ENCODE results near the gene NTRK2. TPM values are rescaled to one million over a fixed set of nuclear protein-coding genes. Genes with fewer than 3 reads are reported as not detected.

The NTRK2 gene
- total RNA-seq, 1 experiment from 2014 or later, result 0.06 TPM

DNA sequence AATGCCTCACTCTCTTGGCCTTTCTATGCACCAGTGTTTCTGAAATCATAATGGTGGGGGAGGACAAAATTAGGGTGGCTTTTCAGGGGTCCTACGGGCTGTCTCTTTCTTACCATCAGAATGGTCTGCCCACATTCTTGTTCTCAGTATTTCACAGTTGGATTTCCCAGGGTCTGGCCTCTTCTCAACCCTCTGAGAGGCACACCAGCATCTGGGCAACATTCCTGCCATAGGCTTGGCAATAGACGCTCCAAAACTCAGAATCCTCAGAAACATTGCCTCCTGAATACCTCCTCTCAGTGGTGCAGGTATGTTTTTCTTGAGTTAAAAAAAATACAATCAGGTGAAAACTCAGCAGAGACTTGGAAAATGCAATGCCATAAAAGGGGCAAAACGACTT lies 358.3 kb downstream of the NTRK2 start:
- DNase-seq (ENCODE audit: low spot score), result no peak
- Histone ChIP-seq H3K4me1 (ENCODE audit: insufficient read depth, low read length, poor library complexity, severe bottlenecking) (no peaks in the 10 kb centered on the region), H3K9me3 (ENCODE audit: low read depth, low read length, poor library complexity, severe bottlenecking) (no peaks in the 10 kb centered on the region), H3K36me3 (ENCODE audit: insufficient read depth, low read length, poor library complexity, severe bottlenecking) (no peaks in the 10 kb centered on the region), H3K27ac (ENCODE audit: low read depth, low read length, poor library complexity, severe bottlenecking) (no peak overlapping the region), H3K27me3 (replicated peaks; ENCODE audit: insufficient read depth, low read depth, low read length, poor library complexity) (no peaks in the 10 kb centered on the region), H3K4me3 (ENCODE audit: low read depth, low read length, poor library complexity, severe bottlenecking) (no peak overlapping the region)
- intact Hi-C loops (cut with micrococcal nuclease; ENCODE audit: unreplicated experiment), result no loop called here
- TF ChIP-seq CTCF (conservative IDR thresholded peaks at IDR 0.05; ENCODE audit: low read depth, low read length) (no peak), EZH2 (IDR thresholded peaks at IDR 0.05; ENCODE audit: borderline replicate concordance, low read depth, low read length, poor library complexity, severe bottlenecking) (no peak)
- BruUV-seq (replicated peaks), result no TSS peak
- POLR2A ChIA-PET (ENCODE audit: low non-redundant PET), result no interaction called here
- CTCF ChIA-PET, result no interaction called here

GRCh38 chr9:85030316-85030715 lies 360.8 kb downstream of the NTRK2 start:
- Histone ChIP-seq H3K9me3 (ENCODE audit: low read depth, low read length, poor library complexity, severe bottlenecking) (no peaks in the 10 kb centered on the region), H3K4me3 (ENCODE audit: low read depth, low read length, poor library complexity, severe bottlenecking) (no peak overlapping the region), H3K36me3 (ENCODE audit: insufficient read depth, low read length, poor library complexity, severe bottlenecking) (no peaks in the 10 kb centered on the region), H3K27me3 (replicated peaks; ENCODE audit: insufficient read depth, low read depth, low read length, poor library complexity) (no peaks in the 10 kb centered on the region), H3K27ac (ENCODE audit: low read depth, low read length, poor library complexity, severe bottlenecking) (no peak overlapping the region), H3K4me1 (ENCODE audit: insufficient read depth, low read length, poor library complexity, severe bottlenecking) (no peaks in the 10 kb centered on the region)
- TF ChIP-seq CTCF (conservative IDR thresholded peaks at IDR 0.05; ENCODE audit: low read depth, low read length) (no peak), EZH2 (IDR thresholded peaks at IDR 0.05; ENCODE audit: borderline replicate concordance, low read depth, low read length, poor library complexity, severe bottlenecking) (no peak)
- intact Hi-C loops (cut with micrococcal nuclease; ENCODE audit: unreplicated experiment), result no loop called here
- BruUV-seq (replicated peaks), result no TSS peak
- DNase-seq (ENCODE audit: low spot score), result no peak
- POLR2A ChIA-PET (ENCODE audit: low non-redundant PET), result no interaction called here
- CTCF ChIA-PET, result no interaction called here

- intact Hi-C loops (cut with micrococcal nuclease; ENCODE audit: unreplicated experiment), result no loop called here
- no peaks in the 10 kb centered on the region for H3K36me3 ChIP-seq (ENCODE audit: insufficient read depth, low read length, poor library complexity, severe bottlenecking)
- no peaks in the 10 kb centered on the region for H3K27me3 ChIP-seq (replicated peaks; ENCODE audit: insufficient read depth, low read depth, low read length, poor library complexity)
- no peak overlapping the region for H3K27ac ChIP-seq (ENCODE audit: low read depth, low read length, poor library complexity, severe bottlenecking)
- H3K4me3 ChIP-seq (ENCODE audit: low read depth, low read length, poor library complexity, severe bottlenecking), result no peak overlapping the region
- H3K9me3 ChIP-seq (ENCODE audit: low read depth, low read length, poor library complexity, severe bottlenecking), result no peaks in the 10 kb centered on the region
- no TSS peak for BruUV-seq (replicated peaks)
- DNase-seq (ENCODE audit: low spot score), result no peak
- TF ChIP-seq EZH2 (IDR thresholded peaks at IDR 0.05; ENCODE audit: borderline replicate concordance, low read depth, low read length, poor library complexity, severe bottlenecking), result no peak
- no peak for TF ChIP-seq CTCF (conservative IDR thresholded peaks at IDR 0.05; ENCODE audit: low read depth, low read length)
- ChIA-PET POLR2A (ENCODE audit: low non-redundant PET) (no interaction called here), CTCF (no interaction called here)
- H3K4me1 ChIP-seq (ENCODE audit: insufficient read depth, low read length, poor library complexity, severe bottlenecking), result no peaks in the 10 kb centered on the region
Measured at GRCh38 chr9:85036496-85036895, 367.0 kb downstream of the NTRK2 start.

All from A673 (cell line).